BLaER1 treated with 17β-estradiol and CSF1 and Interleukin-3, amounts not matched to agents 10 nM and 100 nM (cell line): ENCODE results near the gene APC2.
"Not testable (repeated sequence)": the region's sequence is repeated elsewhere in the genome, so short reads cannot be mapped to it uniquely, and the experiment has no call there.

ENCODE experiments used
- H3K27ac ChIP-seq, 11 experiments: shearing (Covaris generic); formaldehyde crosslinking; 2 replicates each; pipeline ENCODE4 v1.8.1; 2022
- H3K27me3 ChIP-seq, 11 experiments: shearing (Covaris generic); formaldehyde crosslinking; 2 replicates each; pipeline ENCODE4 v1.8.1; 2022
- H3K36me3 ChIP-seq, 11 experiments: shearing (Covaris generic); formaldehyde crosslinking; 2 replicates each; pipeline ENCODE4 v1.8.1; 2022
- H3K4me1 ChIP-seq, 10 experiments: shearing (Covaris generic); formaldehyde crosslinking; 2 replicates each; pipeline ENCODE4 v1.8.1; 2022
- H3K4me2 ChIP-seq, 11 experiments: shearing (Covaris generic); formaldehyde crosslinking; 2 replicates each; pipeline ENCODE4 v1.8.1; 2022
- H3K4me3 ChIP-seq, 10 experiments: shearing (Covaris generic); formaldehyde crosslinking; 2 replicates each; pipeline ENCODE4 v1.8.1; 2022
- H3K9ac ChIP-seq, 11 experiments: shearing (Covaris generic); formaldehyde crosslinking; 2 replicates each; pipeline ENCODE4 v1.8.1; 2022
- H3K9me3 ChIP-seq, 11 experiments: shearing (Covaris generic); formaldehyde crosslinking; replicated peaks in 1 of 11; 2 replicates each; pipeline ENCODE4 v1.8.1; 2022
- H4K20me1 ChIP-seq, 11 experiments: shearing (Covaris generic); formaldehyde crosslinking; 2 replicates each; pipeline ENCODE4 v1.8.1; 2022
- Cebpa-rat ChIP-seq, 11 experiments: shearing (Covaris generic); IDR thresholded peaks; 2 replicates each; pipeline ENCODE4 v1.8.1; 2022

APC2 gene

GRCh38 chr19:1513499-1514294 is 63.8 kb downstream of the APC2 start:
- Histone ChIP-seq H3K36me3 (no peaks in the 10 kb centered on the region), H4K20me1 (peaks cover 0 to 20% (median 4%) of the 10 kb centered on the region in 11 experiments; a peak in 8 of 22 replicates), H3K4me2 (peak overlapping the region in 6 of 11 experiments; percentile 15 to 66 (median 52); a peak in 9 of 22 replicates), H3K4me3 (peak overlapping the region in 3 of 10 experiments; percentile 27 to 42 (median 31); a peak in 3 of 20 replicates), H3K4me1 (peaks cover 6 to 39% (median 27%) of the 10 kb centered on the region in 10 experiments; a peak in 18 of 20 replicates), H3K9me3 (0 out of 22 replicates have a peak, but pooled peaks cover 0 to 4% (median 0%) of the 10 kb centered on the region in 11 experiments), H3K9ac (no peak overlapping the region), H3K27me3 (peaks cover 42 to 49% (median 45%) of the 10 kb centered on the region in 11 experiments), H3K27ac (no peak overlapping the region)
- no peak for TF ChIP-seq Cebpa-rat (IDR thresholded peaks at IDR 0.05)

- no peak overlapping the region for H3K4me2 ChIP-seq
- H3K9me3 ChIP-seq, result 0 out of 22 replicates have a peak, but pooled peaks cover 0 to 4% (median 0%) of the 10 kb centered on the region in 11 experiments
- H3K9ac ChIP-seq, result no peak overlapping the region
- H3K4me1 ChIP-seq, result peaks cover 6 to 33% (median 21%) of the 10 kb centered on the region in 10 experiments; a peak in 18 of 20 replicates
- peaks cover 0 to 20% (median 4%) of the 10 kb centered on the region in 11 experiments; a peak in 8 of 22 replicates for H4K20me1 ChIP-seq
- H3K4me3 ChIP-seq, result no peak overlapping the region
- no peaks in the 10 kb centered on the region for H3K36me3 ChIP-seq
- no peak for TF ChIP-seq Cebpa-rat (IDR thresholded peaks at IDR 0.05)
- H3K27me3 ChIP-seq, result peaks cover 42 to 49% (median 45%) of the 10 kb centered on the region in 11 experiments
- H3K27ac ChIP-seq, result no peak overlapping the region
These were observed 64.4 kb downstream of the APC2 start for GRCh38 chr19:1514295-1514661.

- no peaks in the 10 kb centered on the region for H3K36me3 ChIP-seq
- no peak for TF ChIP-seq Cebpa-rat (IDR thresholded peaks at IDR 0.05)
- H3K9me3 ChIP-seq, result 0 out of 22 replicates have a peak, but pooled peaks cover 0 to 4% (median 0%) of the 10 kb centered on the region in 11 experiments
- peaks cover 0 to 16% (median 4%) of the 10 kb centered on the region in 11 experiments; a peak in 8 of 22 replicates for H4K20me1 ChIP-seq
- peaks cover 36 to 42% (median 39%) of the 10 kb centered on the region in 11 experiments for H3K27me3 ChIP-seq
- no peak overlapping the region for H3K4me3 ChIP-seq
- H3K27ac ChIP-seq, result no peak overlapping the region
- no peak overlapping the region for H3K9ac ChIP-seq
- peaks cover 7 to 28% (median 19%) of the 10 kb centered on the region in 10 experiments for H3K4me1 ChIP-seq
- H3K4me2 ChIP-seq, result no peak overlapping the region
These were observed 65.2 kb downstream of the APC2 start for GRCh38 chr19:1514986-1515721.

- no peak for TF ChIP-seq Cebpa-rat (IDR thresholded peaks at IDR 0.05)
- Histone ChIP-seq H3K27me3 (peaks cover 24 to 30% (median 28%) of the 10 kb centered on the region in 11 experiments), H3K27ac (no peak overlapping the region), H3K4me1 (peaks cover 8 to 28% (median 19%) of the 10 kb centered on the region in 10 experiments), H3K4me2 (no peak overlapping the region), H3K36me3 (no peaks in the 10 kb centered on the region), H4K20me1 (peaks cover 0 to 16% (median 0%) of the 10 kb centered on the region in 11 experiments; a peak in 7 of 22 replicates), H3K4me3 (no peak overlapping the region), H3K9ac (no peak overlapping the region), H3K9me3 (0 out of 22 replicates have a peak, but pooled peaks cover 0 to 4% (median 0%) of the 10 kb centered on the region in 11 experiments)
These were observed 66.5 kb downstream of the APC2 start for GRCh38 chr19:1516395-1516753.

- no peak overlapping the region for H3K4me2 ChIP-seq
- no peaks in the 10 kb centered on the region for H3K9me3 ChIP-seq
- H3K27me3 ChIP-seq, result peaks cover 9 to 20% (median 16%) of the 10 kb centered on the region in 11 experiments
- H3K27ac ChIP-seq, result no peak overlapping the region
- H3K36me3 ChIP-seq, result no peaks in the 10 kb centered on the region
- TF ChIP-seq Cebpa-rat (IDR thresholded peaks at IDR 0.05), result no peak
- no peak overlapping the region for H3K9ac ChIP-seq
- peaks cover 0 to 6% (median 0%) of the 10 kb centered on the region in 11 experiments; a peak in 1 of 22 replicates for H4K20me1 ChIP-seq
- no peak overlapping the region for H3K4me3 ChIP-seq
- peaks cover 8 to 28% (median 21%) of the 10 kb centered on the region in 10 experiments for H3K4me1 ChIP-seq
These were observed 68.5 kb downstream of the APC2 start for GRCh38 chr19:1518471-1518870.

GRCh38 chr19:1519802-1520201 is 69.9 kb downstream of the APC2 start:
- H3K9me3 ChIP-seq, result not testable (repeated sequence)

GRCh38 chr19:1520203-1520780 is 70.4 kb downstream of the APC2 start:
- no peak for TF ChIP-seq Cebpa-rat (IDR thresholded peaks at IDR 0.05)
- peak overlapping the region; percentile 55 to 83 (median 75) for H3K4me2 ChIP-seq

More at GRCh38 chr19:1519802-1520201, 69.9 kb downstream of the APC2 start:
- Histone ChIP-seq H3K4me2 (peak overlapping the region; percentile 55 to 83 (median 75)), H3K4me1 (peaks cover 8 to 28% (median 21%) of the 10 kb centered on the region in 10 experiments), H3K9ac (peak overlapping the region in 2 of 11 experiments; percentile 6 to 35; a peak in 1 of 22 replicates), H3K27me3 (peaks cover 16 to 24% (median 20%) of the 10 kb centered on the region in 11 experiments; a peak in 19 of 22 replicates)
- not testable (repeated sequence) for H3K36me3 ChIP-seq, H3K27ac ChIP-seq, H4K20me1 ChIP-seq, H3K4me3 ChIP-seq

GRCh38 chr19:1521636-1522035 is 71.7 kb downstream of the APC2 start:
- no peak overlapping the region for H3K27ac ChIP-seq
- no peak overlapping the region for H3K4me3 ChIP-seq
- peaks cover 20 to 36% (median 30%) of the 10 kb centered on the region in 11 experiments; a peak in 20 of 22 replicates for H3K27me3 ChIP-seq
- no peak for TF ChIP-seq Cebpa-rat (IDR thresholded peaks at IDR 0.05)
- 0 out of 22 replicates have a peak, but pooled peaks cover 0 to 4% (median 0%) of the 10 kb centered on the region in 11 experiments for H3K9me3 ChIP-seq
- no peaks in the 10 kb centered on the region for H3K36me3 ChIP-seq
- H3K4me2 ChIP-seq, result peak overlapping the region in 8 of 11 experiments; percentile 28 to 81 (median 70); a peak in 16 of 22 replicates
- peaks cover 8 to 28% (median 21%) of the 10 kb centered on the region in 10 experiments for H3K4me1 ChIP-seq
- peaks cover 0 to 14% (median 0%) of the 10 kb centered on the region in 11 experiments; a peak in 1 of 22 replicates for H4K20me1 ChIP-seq
- peak overlapping the region in 2 of 11 experiments; percentile 13 to 33; a peak in 2 of 22 replicates for H3K9ac ChIP-seq

More at GRCh38 chr19:1520203-1520780, 70.4 kb downstream of the APC2 start:
- peaks cover 17 to 29% (median 25%) of the 10 kb centered on the region in 11 experiments; a peak in 20 of 22 replicates for H3K27me3 ChIP-seq
- peaks cover 8 to 28% (median 21%) of the 10 kb centered on the region in 10 experiments for H3K4me1 ChIP-seq
- H3K9ac ChIP-seq, result peak overlapping the region in 3 of 11 experiments; percentile 6 to 53 (median 35); a peak in 3 of 22 replicates
- peaks cover 0 to 6% (median 0%) of the 10 kb centered on the region in 11 experiments; a peak in 1 of 22 replicates for H4K20me1 ChIP-seq
- H3K9me3 ChIP-seq, result 0 out of 22 replicates have a peak, but pooled peaks cover 0 to 4% (median 0%) of the 10 kb centered on the region in 11 experiments
- H3K27ac ChIP-seq, result no peak overlapping the region
- H3K4me3 ChIP-seq, result no peak overlapping the region
- no peaks in the 10 kb centered on the region for H3K36me3 ChIP-seq
